Vagina (tissue), 2 donors: ENCODE data around the gene FAM114A2.

ENCODE experiments used
- POLR2A ChIP-seq, 2 donors: fragments of 450-650 bp; IDR thresholded peaks; one replicate each; pipeline ENCODE4 v1.6.1; 2017; ENCODE audit warnings: antibody characterized with exemption in 2 of 2, mild to moderate bottlenecking in 2 of 2, moderate library complexity in 2 of 2
- POLR2AphosphoS5 ChIP-seq, 2 donors: sonication (generic); formaldehyde crosslinking; IDR thresholded peaks; one replicate each; pipeline ENCODE4 v1.9.0; 2017; ENCODE audit warnings: antibody characterized with exemption in 2 of 2, mild to moderate bottlenecking in 2 of 2, low read depth in 1 of 2; ENCODE audit not compliant: insufficient read depth in 1 of 2
- TF ChIP-seq, protein P1 (sequence below), 3 experiments: fragments of 450-650 bp in 2 of 3; fragments of 200-600 bp in 1 of 3; sonication (generic) in 1 of 3; IDR thresholded peaks; one replicate each; pipeline ENCODE4 v1.5.1; 2017 to 2019; ENCODE audit warnings: antibody characterized with exemption in 3 of 3, mild to moderate bottlenecking in 2 of 3, moderate library complexity in 2 of 3

DNA sequence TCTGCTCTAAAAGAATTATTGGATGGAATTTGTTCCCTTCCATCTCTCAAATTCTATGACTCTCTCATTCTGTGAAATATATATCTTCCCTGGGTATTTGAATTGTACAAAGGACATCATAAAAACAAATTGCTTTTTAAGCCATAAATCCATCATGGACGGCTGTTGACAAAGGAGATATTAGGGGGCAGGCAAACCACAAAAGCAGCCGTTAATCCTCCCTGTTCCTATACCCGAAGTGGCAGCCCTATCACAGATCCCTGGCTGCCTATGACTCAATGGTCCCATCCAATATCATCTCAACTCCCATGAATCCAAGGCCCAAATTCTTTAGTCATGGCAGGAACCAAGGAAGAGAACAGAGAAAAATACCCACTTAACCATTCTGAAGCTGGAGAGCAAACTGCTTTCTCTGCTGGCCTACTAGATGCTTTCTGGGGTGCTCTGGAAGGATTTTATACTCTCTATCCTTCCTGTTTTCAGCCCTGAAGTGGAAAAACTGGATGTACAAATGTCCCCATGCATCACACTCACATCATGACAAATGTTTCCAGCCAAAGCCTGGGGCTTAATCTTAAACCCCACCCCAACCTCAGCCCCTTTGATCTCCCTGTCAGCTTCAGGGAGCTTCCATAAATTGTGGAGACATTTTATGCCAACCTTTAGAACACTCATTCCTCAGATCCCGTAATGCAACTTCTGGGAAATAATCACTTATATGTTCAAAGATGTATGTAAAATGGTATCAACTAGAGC is 59.5 kb downstream of the FAM114A2 start:
- TF ChIP-seq, protein P1, sequence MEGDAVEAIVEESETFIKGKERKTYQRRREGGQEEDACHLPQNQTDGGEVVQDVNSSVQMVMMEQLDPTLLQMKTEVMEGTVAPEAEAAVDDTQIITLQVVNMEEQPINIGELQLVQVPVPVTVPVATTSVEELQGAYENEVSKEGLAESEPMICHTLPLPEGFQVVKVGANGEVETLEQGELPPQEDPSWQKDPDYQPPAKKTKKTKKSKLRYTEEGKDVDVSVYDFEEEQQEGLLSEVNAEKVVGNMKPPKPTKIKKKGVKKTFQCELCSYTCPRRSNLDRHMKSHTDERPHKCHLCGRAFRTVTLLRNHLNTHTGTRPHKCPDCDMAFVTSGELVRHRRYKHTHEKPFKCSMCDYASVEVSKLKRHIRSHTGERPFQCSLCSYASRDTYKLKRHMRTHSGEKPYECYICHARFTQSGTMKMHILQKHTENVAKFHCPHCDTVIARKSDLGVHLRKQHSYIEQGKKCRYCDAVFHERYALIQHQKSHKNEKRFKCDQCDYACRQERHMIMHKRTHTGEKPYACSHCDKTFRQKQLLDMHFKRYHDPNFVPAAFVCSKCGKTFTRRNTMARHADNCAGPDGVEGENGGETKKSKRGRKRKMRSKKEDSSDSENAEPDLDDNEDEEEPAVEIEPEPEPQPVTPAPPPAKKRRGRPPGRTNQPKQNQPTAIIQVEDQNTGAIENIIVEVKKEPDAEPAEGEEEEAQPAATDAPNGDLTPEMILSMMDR (IDR thresholded peaks at IDR 0.05), result no peak
- TF ChIP-seq POLR2A (IDR thresholded peaks at IDR 0.05) (no peak), POLR2AphosphoS5 (IDR thresholded peaks at IDR 0.05; ENCODE audit: insufficient read depth in 1 of 2, low read depth in 1 of 2) (no peak)
